AML-193 (cell line): ENCODE results near the gene ARL4C.
A peak's percentile ranks its signal among the peaks of the same experiment; 100 is the strongest.

Experiments used
- DNase-seq, 2 experiments: peaks; one replicate each; lab custom pipeline; 2025; lab: John Stamatoyannopoulos, UW

ARL4C gene

DNA sequence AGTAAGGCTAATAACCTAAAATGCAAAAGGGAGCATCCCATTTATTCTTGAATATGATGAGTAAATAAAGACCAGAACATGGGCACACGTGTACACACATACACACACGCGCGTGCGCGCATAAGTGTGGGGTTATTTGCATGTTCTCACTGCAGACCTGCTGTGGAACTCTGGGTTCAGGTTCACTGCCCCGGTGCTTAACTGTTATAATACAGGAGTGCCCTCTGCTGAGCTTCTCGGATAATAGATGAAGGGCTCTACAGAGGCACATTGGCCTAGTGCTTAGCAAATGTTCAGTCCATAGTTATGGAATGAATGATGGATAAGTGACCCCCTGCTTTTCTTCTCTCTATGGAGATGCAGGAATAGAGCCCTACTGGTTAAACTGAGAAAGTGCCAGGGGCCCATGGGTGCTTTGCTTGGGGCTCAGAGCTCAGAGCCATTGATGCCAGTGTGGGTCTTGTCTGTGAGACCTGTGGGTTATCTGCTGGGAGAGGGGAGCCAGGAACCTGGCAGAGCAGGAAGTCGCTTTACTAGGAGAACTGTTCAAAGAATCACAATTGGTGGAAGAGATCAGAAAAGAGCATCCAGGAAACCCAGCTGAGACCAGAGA lies 3.6 kb upstream of the ARL4C start:
- DNase-seq = peak in 1 of 2 experiments; percentile 18

DNA sequence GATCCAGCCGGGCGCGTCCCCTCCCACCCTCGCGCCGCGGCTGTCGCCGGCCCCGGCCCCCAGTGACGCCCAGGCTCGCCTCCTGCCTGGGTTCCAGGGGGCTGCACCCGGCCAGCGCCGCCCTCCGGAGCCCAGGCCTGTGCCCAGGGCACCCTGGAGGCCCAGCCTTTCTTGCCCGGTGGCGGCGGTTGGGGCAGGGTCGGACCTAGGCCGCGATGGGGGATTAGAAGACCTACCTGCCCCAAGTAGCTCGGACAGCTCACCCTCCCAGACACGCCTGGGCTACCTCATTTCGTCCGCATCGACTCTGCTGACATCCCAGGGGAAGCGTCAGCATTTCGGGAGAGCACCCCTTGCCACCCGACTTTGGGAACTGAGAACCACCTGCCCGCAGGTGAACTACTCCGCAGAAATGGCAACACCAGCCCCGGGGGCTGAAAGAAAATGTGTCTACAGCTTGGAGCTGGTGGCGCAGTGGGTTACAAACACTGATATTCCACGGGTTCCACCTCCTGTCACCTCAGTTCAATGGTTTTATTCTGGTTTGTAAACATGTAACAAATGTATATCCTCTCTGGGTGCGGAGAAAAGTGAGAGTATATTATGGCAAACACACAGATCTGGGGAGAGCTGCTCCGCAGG lies 834 bp upstream of the ARL4C start:
- DNase-seq = no peak

DNA sequence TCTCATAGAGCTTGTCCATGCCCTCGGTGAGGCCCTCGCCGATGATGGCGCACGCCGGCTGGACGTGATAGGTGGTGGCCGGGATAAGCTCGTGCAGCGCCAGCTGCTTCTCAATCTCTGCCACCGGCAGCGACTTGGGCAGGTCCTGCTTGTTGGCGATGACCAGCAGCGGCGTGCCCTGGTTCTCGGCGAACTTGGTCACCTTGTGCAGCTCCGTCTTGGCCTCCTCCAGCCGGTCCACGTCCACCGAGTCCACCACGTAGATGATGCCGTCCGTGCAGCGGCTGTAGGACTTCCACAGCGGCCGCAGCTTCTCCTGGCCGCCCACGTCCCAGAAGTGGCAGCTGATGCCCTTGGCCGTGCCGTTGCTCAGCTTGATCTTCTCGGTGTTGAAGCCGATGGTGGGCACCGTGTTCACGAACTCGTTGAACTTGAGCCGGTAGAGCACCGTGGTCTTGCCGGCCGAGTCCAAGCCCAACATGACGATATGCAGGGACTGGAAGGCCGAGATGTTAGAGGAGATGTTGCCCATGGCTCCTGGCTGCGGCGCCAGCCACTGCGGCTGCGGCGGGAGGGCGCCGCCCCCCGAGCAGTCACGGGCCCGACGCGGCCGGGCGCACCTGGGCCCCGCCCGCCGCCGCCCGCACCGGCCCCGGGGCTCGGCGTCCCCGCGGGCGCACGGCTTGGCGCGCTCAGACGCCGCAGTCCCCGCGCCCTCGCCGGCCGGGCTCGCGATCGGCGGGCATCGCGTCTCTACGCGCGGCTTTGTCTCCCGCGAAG lies 636 bp downstream of the ARL4C start:
- DNase-seq = no peak

GRCh38 chr2:234495251-234496054 lies 1.4 kb downstream of the ARL4C start:
- DNase-seq = no peak

GRCh38 chr2:234494361-234495250 lies 2.3 kb downstream of the ARL4C start:
- no peak for DNase-seq

DNA sequence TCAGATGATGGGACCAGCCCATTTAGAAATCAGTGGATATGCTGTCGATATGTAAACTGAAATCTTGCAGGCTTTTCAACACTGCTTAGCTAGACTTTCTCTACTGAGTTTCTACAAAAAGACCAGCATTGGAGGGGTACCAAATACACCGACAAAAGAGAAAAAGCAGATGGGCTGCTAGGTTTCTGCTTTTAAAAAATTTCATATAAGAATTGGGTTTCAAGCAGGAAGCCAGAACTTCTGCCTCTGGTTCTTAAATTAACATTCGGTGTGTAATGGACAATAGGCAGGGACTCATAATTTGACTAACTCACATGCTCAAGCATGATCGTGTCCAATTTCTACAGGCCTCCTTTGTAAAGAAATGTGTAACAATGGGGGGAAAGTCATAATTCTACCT lies 3.1 kb downstream of the ARL4C start:
- DNase-seq = no peak

DNA sequence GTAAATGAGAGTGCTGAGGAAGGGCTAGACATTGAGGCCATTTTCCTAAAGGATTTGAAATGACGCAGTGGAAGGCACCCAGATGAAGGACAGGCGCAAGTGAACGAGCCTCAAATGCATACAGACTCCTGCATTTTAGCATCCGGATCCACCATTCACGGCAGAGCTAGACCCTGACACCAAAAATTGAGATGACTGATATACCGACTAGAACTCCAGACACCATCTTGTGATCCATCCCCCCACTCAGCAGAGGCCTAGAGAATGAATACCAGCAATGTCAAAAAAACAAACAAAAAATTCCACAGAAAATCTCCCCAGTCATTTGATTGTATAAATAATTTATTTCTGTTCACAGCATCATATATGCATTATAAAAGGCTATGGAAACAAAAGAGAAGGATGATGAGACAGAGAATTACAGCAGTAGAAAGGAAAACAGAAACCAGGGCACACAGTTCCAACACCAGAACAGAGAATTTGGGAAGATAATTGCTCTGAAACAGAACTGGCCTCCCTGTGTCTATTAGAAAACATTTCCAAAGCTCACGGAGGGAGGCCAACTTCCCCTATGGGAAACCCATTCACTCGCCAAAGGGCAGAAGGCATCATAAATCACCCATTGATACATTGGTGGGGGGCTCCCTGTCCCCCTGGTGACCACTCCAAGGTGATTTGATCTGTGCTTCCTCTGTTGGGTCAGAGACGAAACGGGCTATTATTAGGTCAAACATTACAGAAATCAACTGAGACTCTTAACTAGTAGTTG lies 4.0 kb downstream of the ARL4C start:
- no peak for DNase-seq

DNA sequence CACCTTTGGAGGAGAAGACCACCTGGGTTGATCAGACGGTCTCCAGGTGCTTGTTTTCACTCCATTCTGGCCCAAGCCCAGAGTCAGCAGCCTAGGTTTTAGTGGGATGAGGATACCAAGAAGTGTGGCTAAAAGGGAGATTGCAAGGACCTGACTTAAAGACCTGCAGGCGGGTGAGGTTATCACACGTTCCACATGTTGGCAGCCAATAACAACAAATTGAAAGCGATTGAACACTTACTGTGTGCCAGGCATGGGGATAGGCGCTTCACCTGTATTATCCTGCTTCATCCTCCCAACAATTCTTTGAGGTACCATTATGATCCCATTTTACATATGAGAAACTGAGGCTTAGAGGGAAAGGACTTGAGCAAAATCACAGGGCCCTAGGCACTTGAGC lies 5.0 kb downstream of the ARL4C start:
- DNase-seq = no peak

- DNase-seq = no peak
Measured at GRCh38 chr2:234491281-234491680, 5.6 kb downstream of the ARL4C start.

DNA sequence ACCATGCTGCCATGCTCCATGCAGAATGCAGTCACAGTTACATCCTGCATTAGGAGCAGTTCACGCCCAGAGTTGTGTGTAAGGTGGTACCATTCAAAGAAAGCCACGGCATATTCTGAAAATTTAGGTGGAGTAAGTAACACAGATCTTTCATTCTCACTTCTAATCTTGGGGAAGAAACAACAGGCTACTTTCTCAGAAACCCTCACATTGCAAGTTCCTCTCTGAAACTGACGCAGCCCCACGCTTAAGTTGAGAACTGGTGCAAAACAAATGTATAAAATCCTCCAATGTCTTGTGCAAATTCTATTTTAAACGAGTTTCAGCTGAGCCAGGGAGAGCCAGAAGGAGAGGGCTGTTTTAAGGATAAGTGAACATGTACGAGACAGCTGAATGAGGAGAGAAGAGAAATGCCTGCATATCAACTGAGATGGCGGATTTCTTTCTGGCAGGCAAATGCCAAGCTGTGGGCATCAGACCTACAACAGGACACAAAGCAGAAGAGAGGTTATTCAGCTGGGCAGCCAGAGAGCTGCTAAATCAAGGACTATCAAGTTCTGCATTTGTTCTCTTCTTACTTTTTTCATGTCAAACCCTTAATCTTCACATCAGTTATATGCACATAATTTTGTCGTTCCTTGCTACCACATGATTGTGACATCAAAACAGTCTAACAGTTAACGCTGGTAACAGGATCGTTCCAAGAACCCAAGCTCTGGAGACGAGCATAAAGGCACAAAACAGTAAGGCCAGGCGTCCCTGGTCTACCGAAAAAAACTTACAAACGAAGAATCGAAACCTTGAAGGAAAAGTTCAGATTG lies 6.4 kb downstream of the ARL4C start:
- DNase-seq = no peak

- DNase-seq = no peak
Measured at GRCh38 chr2:234488913-234489451, 7.9 kb downstream of the ARL4C start.

GRCh38 chr2:234488486-234488885 lies 8.4 kb downstream of the ARL4C start:
- no peak for DNase-seq

DNA sequence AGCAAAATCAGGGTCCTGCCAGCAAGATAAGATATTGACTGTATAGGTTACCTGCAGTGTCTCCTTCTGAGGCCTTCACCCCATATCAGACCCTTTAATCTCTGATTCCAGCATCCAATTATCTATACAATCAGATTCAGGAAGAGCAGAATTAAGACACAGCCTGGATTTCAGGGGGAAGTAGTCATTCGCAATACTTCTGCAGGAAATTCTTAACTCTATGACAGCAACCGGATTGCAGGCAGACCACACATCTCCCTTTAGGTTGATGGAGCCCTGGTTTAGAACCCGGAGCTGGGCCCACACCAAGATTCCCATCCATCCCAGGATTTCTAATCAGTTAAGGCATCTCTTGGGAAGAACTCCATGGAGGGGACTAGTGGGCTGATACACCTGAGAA lies 9.5 kb downstream of the ARL4C start:
- DNase-seq = no peak

DNA sequence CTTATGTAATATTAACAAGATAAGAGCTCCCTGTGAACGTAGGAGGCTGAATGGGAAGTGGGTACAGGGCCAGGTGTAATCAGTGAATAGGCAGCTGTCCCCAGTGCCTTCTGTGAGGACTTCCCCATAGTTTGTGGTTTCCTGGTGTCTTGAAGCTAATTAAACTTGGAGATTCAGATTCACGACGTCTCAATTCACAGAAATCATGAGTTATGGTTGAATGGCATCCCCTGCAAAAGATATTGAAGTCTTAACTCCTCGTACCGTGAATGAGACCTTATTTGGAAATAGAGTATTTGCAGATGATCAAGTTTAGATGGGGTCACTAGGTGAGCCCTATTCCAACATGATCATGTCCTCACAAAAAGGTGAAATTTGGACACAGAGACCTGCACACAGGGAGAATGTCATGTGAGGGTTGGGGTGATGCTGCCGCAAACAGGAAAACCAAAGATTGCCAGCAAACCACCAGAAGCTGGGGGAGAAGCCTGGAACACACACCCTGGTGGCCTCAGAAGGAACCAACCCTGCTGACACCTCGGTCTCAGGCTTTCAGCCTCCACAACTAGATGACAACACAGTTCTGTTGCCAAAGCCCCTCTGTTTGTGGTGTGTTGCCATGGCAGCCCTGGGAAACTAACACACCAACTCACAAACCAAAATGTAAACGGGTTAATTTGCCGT lies 13.2 kb downstream of the ARL4C start:
- no peak for DNase-seq

- no peak for DNase-seq
Measured at GRCh38 chr2:234481301-234481700, 15.6 kb downstream of the ARL4C start.

DNA sequence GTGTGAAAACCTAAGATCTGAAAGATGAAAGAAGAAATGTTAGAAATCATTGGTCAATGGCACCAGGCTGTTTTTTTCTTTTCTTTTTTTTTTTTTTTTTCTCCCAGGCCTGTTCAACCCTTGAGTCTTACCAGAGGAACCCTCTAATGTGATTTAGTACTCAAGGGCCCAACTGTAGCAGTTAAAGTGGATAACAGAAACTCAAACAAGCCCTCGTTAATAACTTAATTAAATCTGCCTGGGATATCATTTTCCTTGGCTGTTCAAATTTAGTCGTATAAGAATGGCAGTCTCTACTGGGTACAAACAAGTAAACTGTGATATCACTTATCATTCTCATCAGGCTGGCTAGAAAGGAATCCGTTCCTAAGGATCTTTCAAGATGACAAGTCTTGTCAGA lies 16.5 kb downstream of the ARL4C start:
- no peak for DNase-seq

GRCh38 chr2:234479465-234479864 lies 17.4 kb downstream of the ARL4C start:
- DNase-seq = no peak

DNA sequence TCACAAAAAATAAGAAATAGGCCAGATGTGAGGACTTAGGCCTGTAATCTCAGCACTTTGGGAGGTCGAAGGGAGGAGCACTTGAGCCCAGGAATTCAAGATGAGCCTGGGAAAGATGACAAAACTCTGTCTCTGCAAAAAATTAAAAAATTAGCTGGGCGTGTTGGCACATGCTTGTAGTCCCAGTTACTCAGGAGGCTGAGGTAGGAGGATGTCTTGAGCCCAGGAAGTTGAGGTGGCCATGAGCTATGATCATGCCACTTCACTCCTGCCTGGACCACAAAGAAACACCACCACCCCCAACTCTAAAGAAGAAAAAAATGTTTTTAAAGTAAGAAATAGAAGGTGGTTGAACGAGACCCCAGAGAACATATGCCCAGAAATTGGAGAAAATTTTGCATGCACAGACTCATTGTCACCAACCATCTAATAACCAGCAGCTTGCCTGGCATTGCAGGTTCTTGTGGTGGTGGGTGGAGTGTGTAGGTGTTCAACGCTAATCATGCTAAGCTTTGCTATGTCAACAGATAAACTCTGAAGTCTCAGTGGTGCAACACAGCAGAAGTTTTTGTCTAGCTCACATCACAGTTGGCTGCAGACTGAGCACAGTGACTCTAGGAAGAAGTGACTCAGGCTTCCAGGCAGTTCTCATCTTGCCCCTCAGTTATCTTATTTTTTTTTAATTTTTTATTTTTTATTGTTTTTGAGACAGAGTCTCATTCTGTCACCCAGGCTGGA lies 18.6 kb downstream of the ARL4C start:
- DNase-seq = no peak
